ENCODE measurements around the gene CD6. TPM values are rescaled to one million over a fixed set of nuclear protein-coding genes. Genes with fewer than 3 reads are reported as not detected.

Gene CD6

DNA sequence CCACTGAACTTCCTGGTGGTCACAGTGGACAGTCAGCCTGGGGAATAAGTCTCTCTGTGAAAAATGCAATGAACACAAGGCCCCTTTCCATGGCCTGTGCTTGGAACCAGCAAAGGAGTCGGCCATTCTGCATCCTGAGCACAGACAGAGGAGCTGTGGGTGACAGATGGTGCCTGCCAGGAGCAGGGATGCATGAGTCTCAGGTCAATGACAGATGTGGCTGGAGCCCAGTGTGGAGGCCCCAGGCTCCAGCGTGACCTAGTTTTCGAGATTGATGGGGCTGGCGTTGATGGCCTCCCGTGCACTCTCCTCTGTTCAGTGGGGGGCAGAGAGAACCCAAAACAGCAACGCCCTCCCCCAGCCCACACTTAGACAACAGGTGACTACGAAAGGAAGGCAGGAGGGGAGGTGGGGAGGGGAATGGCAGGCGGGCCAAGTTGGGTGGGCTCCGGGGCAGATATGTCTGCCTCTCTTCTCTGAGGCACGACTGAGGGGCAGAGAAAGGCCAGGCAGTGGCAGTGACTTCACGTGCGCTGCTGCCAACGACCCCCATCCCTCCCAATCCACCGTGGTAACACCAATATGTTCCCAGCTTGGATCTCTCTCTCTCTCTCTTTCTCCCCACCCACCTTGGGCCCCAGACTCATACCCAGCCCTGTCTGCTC lies 96.4 kb downstream of the CD6 start:
- Histone ChIP-seq H3K23ac (ENCODE audit: low read depth, low read length, poor library complexity) (peak overlapping the region; percentile 9), H2BK15ac (ENCODE audit: low read length) (no peak overlapping the region), H3K27me3 (ENCODE audit: control insufficient read depth in 3 of 3, insufficient read depth in 3 of 3, low read depth in 1 of 3, low read length in 3 of 3) (peaks cover 0 to 6% (median 0%) of the 10 kb centered on the region in 3 experiments), H2BK12ac (ENCODE audit: low read length) (no peak overlapping the region), H3K4ac (ENCODE audit: low read length) (no peak overlapping the region), H3K9me3 (replicated peaks in 1 of 2; ENCODE audit: control insufficient read depth in 2 of 2, insufficient read depth in 1 of 2, low read depth in 1 of 2, low read length in 2 of 2) (no peaks in the 10 kb centered on the region), H3K18ac (ENCODE audit: low read length) (peak overlapping the region; percentile 44), H3K27ac (replicated peaks; ENCODE audit: low read length) (no peak overlapping the region), H3K9ac (ENCODE audit: low read depth, low read length, poor library complexity) (no peak overlapping the region), H2AK5ac (ENCODE audit: low read depth, low read length) (peak overlapping the region; percentile 65), H3K14ac (ENCODE audit: low read length) (no peak overlapping the region), H3K4me1 (ENCODE audit: control insufficient read depth in 2 of 2, insufficient read depth in 1 of 2, low read depth in 1 of 2, low read length in 2 of 2) (peaks cover 12 to 14% of the 10 kb centered on the region in 2 donors), H3K4me2 (ENCODE audit: insufficient read depth, low read length, poor library complexity, severe bottlenecking) (no peak overlapping the region), H3K4me3 (ENCODE audit: low read length in 2 of 2) (no peak overlapping the region), H2AFZ (ENCODE audit: low read length) (no peak overlapping the region), H4K91ac (ENCODE audit: low read depth, low read length, poor library complexity) (no peak overlapping the region), H2BK120ac (ENCODE audit: low read depth, low read length) (no peak overlapping the region), H4K8ac (ENCODE audit: low read depth, low read length) (no peak overlapping the region), H3K79me1 (ENCODE audit: low read depth, low read length) (no peaks in the 10 kb centered on the region), H3K36me3 (replicated peaks in 1 of 2; ENCODE audit: control insufficient read depth in 2 of 2, insufficient read depth in 2 of 2, low read length in 2 of 2) (no peaks in the 10 kb centered on the region), H2BK5ac (ENCODE audit: low read length) (no peak overlapping the region)
- WGBS, 2 donors (ENCODE audit: extremely low coverage in 2 of 2, insufficient read length in 2 of 2, insufficient replicate concordance in 1 of 2), result no CpG with 5 or more reads among the region's 14 CpGs
- DNase-seq (ENCODE audit: low spot score), result no peak

DNA sequence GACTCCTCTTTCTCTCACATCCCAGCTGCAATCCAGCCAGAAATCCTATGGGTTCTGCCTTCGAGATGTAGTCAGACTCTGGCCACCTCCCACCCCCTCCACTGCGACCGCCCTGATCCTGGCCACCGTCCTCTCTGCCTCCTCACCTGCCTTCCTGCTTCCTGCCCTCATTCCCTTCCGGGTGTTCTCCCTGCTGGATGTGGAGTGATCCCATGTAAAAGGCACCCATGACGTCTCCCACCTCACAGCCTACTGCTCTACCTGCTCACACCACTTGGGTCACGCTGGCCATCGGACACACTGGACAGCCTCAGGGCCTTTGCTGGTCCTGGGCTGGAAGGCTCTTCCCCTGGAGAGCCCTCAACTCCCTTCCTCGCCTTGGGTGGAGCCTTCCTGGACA lies 97.1 kb downstream of the CD6 start:
- no peak overlapping the region for H2BK5ac ChIP-seq (ENCODE audit: low read length)
- H4K91ac ChIP-seq (ENCODE audit: low read depth, low read length, poor library complexity), result no peak overlapping the region
- peaks cover 0 to 6% (median 0%) of the 10 kb centered on the region in 3 experiments for H3K27me3 ChIP-seq (ENCODE audit: control insufficient read depth in 3 of 3, insufficient read depth in 3 of 3, low read depth in 1 of 3, low read length in 3 of 3)
- WGBS, 2 donors (ENCODE audit: extremely low coverage in 2 of 2, insufficient read length in 2 of 2, insufficient replicate concordance in 1 of 2), result no CpG with 5 or more reads among the region's 9 CpGs
- H2AFZ ChIP-seq (ENCODE audit: low read length), result no peak overlapping the region
- H2BK120ac ChIP-seq (ENCODE audit: low read depth, low read length), result no peak overlapping the region
- H3K18ac ChIP-seq (ENCODE audit: low read length), result peak overlapping the region; percentile 56
- H3K4ac ChIP-seq (ENCODE audit: low read length), result no peak overlapping the region
- H3K79me1 ChIP-seq (ENCODE audit: low read depth, low read length), result no peaks in the 10 kb centered on the region
- peak overlapping the region; percentile 40 for H3K23ac ChIP-seq (ENCODE audit: low read depth, low read length, poor library complexity)
- H3K36me3 ChIP-seq (replicated peaks in 1 of 2; ENCODE audit: control insufficient read depth in 2 of 2, insufficient read depth in 2 of 2, low read length in 2 of 2), result no peaks in the 10 kb centered on the region
- peaks cover 12 to 14% of the 10 kb centered on the region in 2 donors for H3K4me1 ChIP-seq (ENCODE audit: control insufficient read depth in 2 of 2, insufficient read depth in 1 of 2, low read depth in 1 of 2, low read length in 2 of 2)
- H2AK5ac ChIP-seq (ENCODE audit: low read depth, low read length), result peak overlapping the region; percentile 65
- no peak overlapping the region for H3K9ac ChIP-seq (ENCODE audit: low read depth, low read length, poor library complexity)
- no peak overlapping the region for H3K4me3 ChIP-seq (ENCODE audit: low read length in 2 of 2)
- H3K14ac ChIP-seq (ENCODE audit: low read length), result no peak overlapping the region
- H3K4me2 ChIP-seq (ENCODE audit: insufficient read depth, low read length, poor library complexity, severe bottlenecking), result no peak overlapping the region
- no peak for DNase-seq (ENCODE audit: low spot score)
- no peak overlapping the region for H4K8ac ChIP-seq (ENCODE audit: low read depth, low read length)
- no peaks in the 10 kb centered on the region for H3K9me3 ChIP-seq (replicated peaks in 1 of 2; ENCODE audit: control insufficient read depth in 2 of 2, insufficient read depth in 1 of 2, low read depth in 1 of 2, low read length in 2 of 2)
- no peak overlapping the region for H3K27ac ChIP-seq (replicated peaks; ENCODE audit: low read length)
- H2BK12ac ChIP-seq (ENCODE audit: low read length), result no peak overlapping the region
- H2BK15ac ChIP-seq (ENCODE audit: low read length), result peak overlapping the region; percentile 10

DNA sequence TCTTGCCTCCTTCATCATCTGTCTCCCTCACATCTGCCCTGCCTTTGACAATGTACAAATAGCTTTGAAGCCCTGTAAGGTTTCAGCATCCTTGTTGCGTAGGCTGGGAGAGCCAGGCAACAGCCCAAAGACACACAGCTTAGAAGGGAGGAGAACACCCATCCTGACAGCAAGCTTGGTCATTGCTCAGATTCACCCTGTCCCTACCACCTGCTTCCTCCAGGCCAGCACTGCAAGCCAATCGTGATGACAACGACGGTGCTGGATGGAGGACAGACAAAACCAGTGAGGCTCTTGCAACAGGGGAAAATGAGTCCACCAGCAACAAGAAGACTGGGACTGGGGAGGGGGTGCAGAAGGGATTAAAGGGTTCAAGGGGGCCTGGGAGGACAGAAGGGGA lies 97.9 kb downstream of the CD6 start:
- Histone ChIP-seq H4K8ac (ENCODE audit: low read depth, low read length) (no peak overlapping the region), H2BK120ac (ENCODE audit: low read depth, low read length) (no peak overlapping the region), H2AK5ac (ENCODE audit: low read depth, low read length) (peak overlapping the region; percentile 49), H3K36me3 (replicated peaks in 1 of 2; ENCODE audit: control insufficient read depth in 2 of 2, insufficient read depth in 2 of 2, low read length in 2 of 2) (no peaks in the 10 kb centered on the region), H3K4ac (ENCODE audit: low read length) (no peak overlapping the region), H3K4me3 (ENCODE audit: low read length in 2 of 2) (no peak overlapping the region), H3K14ac (ENCODE audit: low read length) (no peak overlapping the region), H2BK12ac (ENCODE audit: low read length) (no peak overlapping the region), H3K23ac (ENCODE audit: low read depth, low read length, poor library complexity) (no peak overlapping the region), H2BK15ac (ENCODE audit: low read length) (peak overlapping the region; percentile 25), H3K4me1 (ENCODE audit: control insufficient read depth in 2 of 2, insufficient read depth in 1 of 2, low read depth in 1 of 2, low read length in 2 of 2) (peaks cover 12 to 14% of the 10 kb centered on the region in 2 donors), H2BK5ac (ENCODE audit: low read length) (no peak overlapping the region), H3K27me3 (ENCODE audit: control insufficient read depth in 3 of 3, insufficient read depth in 3 of 3, low read depth in 1 of 3, low read length in 3 of 3) (peaks cover 0 to 6% (median 0%) of the 10 kb centered on the region in 3 experiments), H3K4me2 (ENCODE audit: insufficient read depth, low read length, poor library complexity, severe bottlenecking) (no peak overlapping the region), H2AFZ (ENCODE audit: low read length) (no peak overlapping the region), H3K27ac (replicated peaks; ENCODE audit: low read length) (no peak overlapping the region), H3K79me1 (ENCODE audit: low read depth, low read length) (no peaks in the 10 kb centered on the region), H3K9ac (ENCODE audit: low read depth, low read length, poor library complexity) (no peak overlapping the region), H4K91ac (ENCODE audit: low read depth, low read length, poor library complexity) (no peak overlapping the region), H3K18ac (ENCODE audit: low read length) (peak overlapping the region; percentile 16), H3K9me3 (replicated peaks in 1 of 2; ENCODE audit: control insufficient read depth in 2 of 2, insufficient read depth in 1 of 2, low read depth in 1 of 2, low read length in 2 of 2) (no peaks in the 10 kb centered on the region)
- no peak for DNase-seq (ENCODE audit: low spot score)
- no CpG with 5 or more reads among the region's 4 CpGs for WGBS, 2 donors (ENCODE audit: extremely low coverage in 2 of 2, insufficient read length in 2 of 2, insufficient replicate concordance in 1 of 2)

Small RNA genes lying within 50 kb of the gene (small RNA-seq; reads per million reads assigned to genes)
- not detected for gene RNU6-933P (ENCODE audit: insufficient read depth)

All from neuronal stem cell (in vitro differentiated cells).